Measurements from ENCODE around the gene RALGAPA1. TPM values are rescaled to one million over a fixed set of nuclear protein-coding genes. Genes with fewer than 3 reads are reported as not detected.
A peak's percentile ranks its signal among the peaks of the same experiment; 100 is the strongest.

The RALGAPA1 gene
- total RNA-seq, 6 experiments from 2014 or later, result 16.2 to 23.3 (median 19.7) TPM

DNA sequence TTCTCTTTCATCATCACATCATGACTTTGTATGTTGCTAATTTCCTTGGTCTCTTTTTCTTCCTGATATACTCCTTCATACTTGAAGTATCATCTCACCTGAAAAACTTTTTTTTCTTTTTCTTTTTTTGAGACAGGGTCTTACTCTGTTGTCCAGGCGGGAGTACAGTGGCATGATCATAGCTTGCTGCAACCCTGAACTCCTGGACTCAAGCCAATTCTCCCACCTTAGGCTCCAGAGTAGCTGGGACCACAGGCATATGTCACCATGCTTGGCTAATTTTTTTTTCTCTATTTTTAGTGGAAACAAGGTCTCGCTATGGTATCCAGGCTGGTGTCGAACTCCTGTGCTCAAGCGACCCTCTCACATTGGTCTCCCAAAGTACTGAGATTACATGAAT, 107.6 kb downstream of the RALGAPA1 start:
- TF ChIP-seq, protein P1, sequence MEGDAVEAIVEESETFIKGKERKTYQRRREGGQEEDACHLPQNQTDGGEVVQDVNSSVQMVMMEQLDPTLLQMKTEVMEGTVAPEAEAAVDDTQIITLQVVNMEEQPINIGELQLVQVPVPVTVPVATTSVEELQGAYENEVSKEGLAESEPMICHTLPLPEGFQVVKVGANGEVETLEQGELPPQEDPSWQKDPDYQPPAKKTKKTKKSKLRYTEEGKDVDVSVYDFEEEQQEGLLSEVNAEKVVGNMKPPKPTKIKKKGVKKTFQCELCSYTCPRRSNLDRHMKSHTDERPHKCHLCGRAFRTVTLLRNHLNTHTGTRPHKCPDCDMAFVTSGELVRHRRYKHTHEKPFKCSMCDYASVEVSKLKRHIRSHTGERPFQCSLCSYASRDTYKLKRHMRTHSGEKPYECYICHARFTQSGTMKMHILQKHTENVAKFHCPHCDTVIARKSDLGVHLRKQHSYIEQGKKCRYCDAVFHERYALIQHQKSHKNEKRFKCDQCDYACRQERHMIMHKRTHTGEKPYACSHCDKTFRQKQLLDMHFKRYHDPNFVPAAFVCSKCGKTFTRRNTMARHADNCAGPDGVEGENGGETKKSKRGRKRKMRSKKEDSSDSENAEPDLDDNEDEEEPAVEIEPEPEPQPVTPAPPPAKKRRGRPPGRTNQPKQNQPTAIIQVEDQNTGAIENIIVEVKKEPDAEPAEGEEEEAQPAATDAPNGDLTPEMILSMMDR (IDR thresholded peaks at IDR 0.05), result no peak
- no peak for TF ChIP-seq POLR2A (IDR thresholded peaks at IDR 0.05)
- no peaks in the 10 kb centered on the region for H3K9me3 ChIP-seq
- DNase-seq, result no peak
- intact Hi-C loops (cut with DNase I), result no loop called here
- H3K27ac ChIP-seq, result no peak overlapping the region
- ATAC-seq, result no peak
- 94% methylated on average over 4 of the region's 4 CpGs for WGBS (ENCODE audit: insufficient coverage, low coverage, low lambda C conversion rate, missing lambda C conversion rate)
- no peak overlapping the region for H3K4me3 ChIP-seq
- no peaks in the 10 kb centered on the region for H3K36me3 ChIP-seq
- H3K27me3 ChIP-seq, result no peaks in the 10 kb centered on the region
- H3K4me1 ChIP-seq, result peaks cover 0 to 8% (median 0%) of the 10 kb centered on the region in 4 donors

DNA sequence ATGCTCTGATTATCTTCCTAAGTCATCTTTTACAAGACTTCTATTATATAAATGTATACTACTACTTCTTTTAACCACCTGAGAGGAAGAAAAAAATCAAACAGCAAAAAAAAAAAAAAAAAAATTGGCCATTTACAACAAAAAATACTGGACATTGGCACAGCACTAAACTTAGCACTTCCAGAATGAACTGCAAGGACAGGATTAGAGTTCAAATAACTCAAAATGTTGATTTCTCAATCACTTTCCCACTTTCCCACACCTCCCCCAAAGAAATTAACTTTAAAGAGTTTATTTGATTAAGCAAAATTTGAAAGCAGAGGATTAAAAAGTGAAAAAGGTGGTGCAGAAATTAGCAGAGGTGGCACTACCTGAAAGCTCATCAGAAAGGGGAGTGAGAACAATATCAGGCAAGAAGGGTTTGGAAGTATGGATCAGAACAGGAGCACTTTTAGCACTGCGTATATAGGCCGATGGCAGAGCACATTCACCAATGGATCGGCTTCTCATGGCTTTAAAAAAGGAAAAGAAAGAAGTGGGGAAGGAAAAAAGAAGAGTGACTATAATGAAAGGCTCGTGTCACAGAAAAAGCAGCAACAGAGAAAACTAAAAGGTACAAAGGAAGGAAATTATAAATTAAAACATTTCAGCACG, 109.2 kb downstream of the RALGAPA1 start:
- H3K27ac ChIP-seq, result no peak overlapping the region
- H3K4me3 ChIP-seq, result no peak overlapping the region
- TF ChIP-seq POLR2A (IDR thresholded peaks at IDR 0.05), result no peak
- TF ChIP-seq, protein P1 (IDR thresholded peaks at IDR 0.05), result no peak
- H3K9me3 ChIP-seq, result no peaks in the 10 kb centered on the region
- H3K36me3 ChIP-seq, result no peaks in the 10 kb centered on the region
- H3K27me3 ChIP-seq, result no peaks in the 10 kb centered on the region
- DNase-seq, result no peak
- intact Hi-C loops (cut with DNase I), result no loop called here
- peak in 2 of 4 donors; percentile 48 to 57 for ATAC-seq
- WGBS (ENCODE audit: insufficient coverage, low coverage, low lambda C conversion rate, missing lambda C conversion rate), result 92% methylated on average over 5 of the region's 5 CpGs
- peaks cover 0 to 8% (median 0%) of the 10 kb centered on the region in 4 donors for H3K4me1 ChIP-seq

DNA sequence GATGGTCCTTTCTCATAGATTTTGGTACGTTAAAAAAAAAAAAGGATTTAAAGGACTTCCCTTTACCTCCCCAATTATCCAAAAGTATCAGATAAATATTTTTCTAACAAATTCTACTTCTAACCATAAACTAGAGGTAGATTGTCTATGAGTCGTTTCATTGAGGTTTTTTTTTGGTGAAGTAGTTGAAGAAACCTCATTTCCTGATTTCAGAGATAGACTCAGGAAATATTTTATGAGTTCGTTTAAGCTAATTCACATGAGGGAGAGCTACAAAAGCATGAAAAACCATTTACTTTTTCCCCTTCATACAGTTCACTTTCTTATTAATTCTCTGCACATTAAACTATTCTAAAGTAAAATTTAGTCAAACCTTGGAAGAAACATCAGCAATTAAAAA, 112.5 kb downstream of the RALGAPA1 start:
- no peaks in the 10 kb centered on the region for H3K27me3 ChIP-seq
- intact Hi-C loops (cut with DNase I), result no loop called here
- H3K36me3 ChIP-seq, result no peaks in the 10 kb centered on the region
- TF ChIP-seq, protein P1 (IDR thresholded peaks at IDR 0.05), result no peak
- DNase-seq (no peak), ATAC-seq (no peak)
- H3K9me3 ChIP-seq, result no peaks in the 10 kb centered on the region
- 62% methylated on average over 3 of the region's 3 CpGs for WGBS (ENCODE audit: insufficient coverage, low coverage, low lambda C conversion rate, missing lambda C conversion rate)
- no peak overlapping the region for H3K4me3 ChIP-seq
- H3K4me1 ChIP-seq, result peaks cover 0 to 8% (median 0%) of the 10 kb centered on the region in 4 donors
- H3K27ac ChIP-seq, result no peak overlapping the region

DNA sequence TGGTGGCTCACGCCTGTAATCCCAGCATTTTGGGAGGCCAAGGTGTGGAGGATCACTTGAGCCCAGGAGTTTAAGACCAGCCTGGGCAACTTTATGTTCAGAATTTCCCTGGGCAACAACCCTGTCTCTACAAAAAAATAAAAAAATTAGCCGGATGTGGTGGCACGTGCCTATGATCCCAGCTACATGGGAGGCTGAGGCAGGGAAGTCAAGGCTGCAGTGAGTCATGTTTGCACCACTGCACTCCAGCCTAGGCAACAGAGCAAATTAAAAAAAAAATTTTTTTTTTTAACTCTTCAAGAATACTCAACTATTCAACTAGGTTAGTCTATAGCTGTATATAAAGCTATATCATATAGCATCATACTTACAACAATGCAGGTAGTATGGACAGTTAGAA, 113.0 kb downstream of the RALGAPA1 start:
- Histone ChIP-seq H3K4me1 (peaks cover 0 to 8% (median 0%) of the 10 kb centered on the region in 4 donors), H3K36me3 (no peaks in the 10 kb centered on the region), H3K4me3 (no peak overlapping the region), H3K27ac (no peak overlapping the region), H3K9me3 (no peaks in the 10 kb centered on the region), H3K27me3 (no peaks in the 10 kb centered on the region)
- WGBS (ENCODE audit: insufficient coverage, low coverage, low lambda C conversion rate, missing lambda C conversion rate), result 96% methylated on average over 3 of the region's 3 CpGs
- TF ChIP-seq, protein P1 (IDR thresholded peaks at IDR 0.05), result no peak
- no peak for TF ChIP-seq POLR2A (IDR thresholded peaks at IDR 0.05)
- no peak for DNase-seq
- intact Hi-C loops (cut with DNase I), result no loop called here
- no peak for ATAC-seq

Measured in right lobe of liver (tissue), 6 donors.